Hepatocyte (in vitro differentiated cells): ENCODE results near the gene NFYC. TPM values are rescaled to one million over a fixed set of nuclear protein-coding genes. Genes with fewer than 3 reads are reported as not detected.

ENCODE experiments used
- DNase-seq: peaks from one replicate; pipeline ENCODE4 v3.0.0-alpha.2; 2016; ENCODE audit warnings: low spot score
- H2AFZ ChIP-seq: fragments of 200-600 bp; sonication (generic); 2 replicates; pipeline ENCODE4 v1.6.0; 2016; ENCODE audit warnings: antibody characterized with exemption, mild to moderate bottlenecking
- H3K27ac ChIP-seq: fragments of 200-600 bp; sonication (generic); 2 replicates; pipeline ENCODE4 v1.5.1; 2016; ENCODE audit warnings: mild to moderate bottlenecking
- H3K27me3 ChIP-seq: fragments of 200-600 bp; sonication (generic); 2 replicates; pipeline ENCODE4 v1.6.1; 2016
- H3K36me3 ChIP-seq: fragments of 200-600 bp; sonication (generic); replicated peaks from 2 replicates; pipeline ENCODE4 v1.5.1; 2016; ENCODE audit warnings: low read depth; ENCODE audit not compliant: insufficient read depth
- H3K4me1 ChIP-seq: fragments of 200-600 bp; sonication (generic); 2 replicates; pipeline ENCODE4 v1.5.1; 2016; ENCODE audit warnings: mild to moderate bottlenecking, moderate library complexity; ENCODE audit not compliant: insufficient read depth
- H3K4me2 ChIP-seq: fragments of 200-600 bp; sonication (generic); 2 replicates; pipeline ENCODE4 v1.6.0; 2016
- H3K4me3 ChIP-seq: fragments of 200-600 bp; sonication (generic); 2 replicates; pipeline ENCODE4 v1.5.1; 2016; ENCODE audit warnings: mild to moderate bottlenecking
- H3K79me2 ChIP-seq: fragments of 200-600 bp; sonication (generic); 2 replicates; pipeline ENCODE4 v1.6.0; 2017; ENCODE audit warnings: mild to moderate bottlenecking
- H3K9me2 ChIP-seq: fragments of 200-600 bp; sonication (generic); replicated peaks from 2 replicates; pipeline ENCODE4 v1.6.0; 2017; ENCODE audit warnings: mild to moderate bottlenecking; ENCODE audit not compliant: insufficient read depth
- H3K9me3 ChIP-seq: fragments of 200-600 bp; sonication (generic); 2 replicates; pipeline ENCODE4 v1.5.1; 2016; ENCODE audit warnings: low read depth, mild to moderate bottlenecking
- H4K20me1 ChIP-seq: fragments of 200-600 bp; sonication (generic); 2 replicates; pipeline ENCODE4 v1.6.0; 2016; ENCODE audit warnings: mild to moderate bottlenecking; ENCODE audit not compliant: insufficient read depth, poor library complexity, severe bottlenecking
- CTCF ChIP-seq: fragments of 200-600 bp; sonication (generic); IDR thresholded peaks from 2 replicates; pipeline ENCODE4 v1.5.1; 2016; ENCODE audit warnings: antibody characterized with exemption, mild to moderate bottlenecking; ENCODE audit not compliant: poor library complexity
- EZH2 ChIP-seq: fragments of 200-600 bp; sonication (generic); IDR thresholded peaks from 2 replicates; pipeline ENCODE4 v1.6.1; 2016; ENCODE audit warnings: antibody characterized with exemption, mild to moderate bottlenecking, borderline replicate concordance
- EZH2phosphoT487 ChIP-seq: fragments of 200-600 bp; sonication (generic); IDR thresholded peaks from one replicate; pipeline ENCODE4 v1.6.1; 2018; ENCODE audit warnings: antibody characterized with exemption, mild to moderate bottlenecking, low read depth, moderate library complexity; ENCODE audit not compliant: unreplicated experiment, severe bottlenecking
- whole genome bisulfite sequencing: methylation state at CpG from one replicate; pipeline ENCODE4 v1.1.6; 2016; ENCODE audit warnings: low lambda C conversion rate; ENCODE audit errors: missing lambda C conversion rate; 5-methylcytosine and 5-hydroxymethylcytosine counted together
- polyA plus RNA-seq: library from polyadenylated mRNA; unstranded; fragments of >200 nt; fragmentation: Nextera tagmentation; extraction: Ambion mirVana; gene quantifications from 2 replicates; pipeline ENCODE4 v1.2.1, GENCODE V29; 2016
- total RNA-seq: library from RNA; depleted of rRNA; stranded (reverse); fragments of >200 nt; gene quantifications from 2 replicates; pipeline ENCODE4 v1.2.3, GENCODE V29; 2014

NFYC gene
- total and polyA plus RNA-seq, 2 experiments from 2014 or later: 44.1 to 52.5 TPM

GRCh38 chr1:40749817-40750216 is 58.3 kb downstream of the NFYC start:
- WGBS: 78% methylated on average over 3 of the region's 3 CpGs
- Histone ChIP-seq H3K27me3 (no peaks in the 10 kb centered on the region), H3K9me3 (no peaks in the 10 kb centered on the region), H3K4me2 (peak overlapping the region; percentile 35), H4K20me1 (peaks cover 13% of the 10 kb centered on the region), H3K36me3 (no peaks in the 10 kb centered on the region), H3K9me2 (no peaks in the 10 kb centered on the region), H3K4me3 (no peak overlapping the region), H3K27ac (peak overlapping the region; percentile 71), H3K79me2 (peaks cover 36% of the 10 kb centered on the region), H3K4me1 (peaks cover 22% of the 10 kb centered on the region), H2AFZ (no peak overlapping the region)
- no peak for DNase-seq
- TF ChIP-seq EZH2phosphoT487 (no peak), EZH2 (no peak)

GRCh38 chr1:40750451-40750908 is 59.0 kb downstream of the NFYC start:
- H3K4me1 ChIP-seq: peaks cover 22% of the 10 kb centered on the region
- no peak overlapping the region for H2AFZ ChIP-seq
- no peaks in the 10 kb centered on the region for H3K27me3 ChIP-seq
- no peaks in the 10 kb centered on the region for H3K36me3 ChIP-seq
- WGBS: 68% methylated on average over 2 of the region's 2 CpGs
- H3K79me2 ChIP-seq: peaks cover 29% of the 10 kb centered on the region
- no peak overlapping the region for H3K4me2 ChIP-seq
- H3K4me3 ChIP-seq: no peak overlapping the region
- peaks cover 12% of the 10 kb centered on the region for H4K20me1 ChIP-seq
- H3K9me2 ChIP-seq: no peaks in the 10 kb centered on the region
- no peak for DNase-seq
- TF ChIP-seq EZH2: no peak
- TF ChIP-seq EZH2phosphoT487: no peak
- no peak for TF ChIP-seq CTCF
- H3K9me3 ChIP-seq: no peaks in the 10 kb centered on the region
- H3K27ac ChIP-seq: peak overlapping the region; percentile 71

GRCh38 chr1:40751802-40752201 is 60.3 kb downstream of the NFYC start:
- Histone ChIP-seq H4K20me1 (peaks cover 3% of the 10 kb centered on the region), H3K4me2 (no peak overlapping the region)
- 77% methylated on average over 4 of the region's 4 CpGs for WGBS

More at GRCh38 chr1:40751802-40752201, 60.3 kb downstream of the NFYC start:
- Histone ChIP-seq H3K4me3 (no peak overlapping the region), H2AFZ (no peak overlapping the region), H3K27me3 (no peaks in the 10 kb centered on the region), H3K27ac (no peak overlapping the region), H3K79me2 (peaks cover 20% of the 10 kb centered on the region), H3K9me3 (no peaks in the 10 kb centered on the region), H3K9me2 (no peaks in the 10 kb centered on the region), H3K4me1 (peaks cover 22% of the 10 kb centered on the region), H3K36me3 (no peaks in the 10 kb centered on the region)
- no peak for DNase-seq
- no peak for TF ChIP-seq EZH2
- TF ChIP-seq CTCF: no peak
- TF ChIP-seq EZH2phosphoT487: no peak
